ENCODE data around the gene TFR2. TPM values are rescaled to one million over a fixed set of nuclear protein-coding genes. Genes with fewer than 3 reads are reported as not detected.
A peak's percentile ranks its signal among the peaks of the same experiment; 100 is the strongest.

TFR2 gene
- total and polyA plus RNA-seq, 8 donors: 0.67 to 2.6 (median 1.2) TPM

- H3K27ac ChIP-seq: peak overlapping the region in 1 of 2 donors; percentile 50
- peaks cover 0 to 72% of the 10 kb centered on the region in 2 donors for H3K36me3 ChIP-seq
- peak in 1 of 4 donors; percentile 78 for DNase-seq
- no peak overlapping the region for H3K4me3 ChIP-seq
- peaks cover 5 to 50% of the 10 kb centered on the region in 2 donors for H3K4me1 ChIP-seq
- no peak for TF ChIP-seq CTCF (IDR thresholded peaks at IDR 0.05)
- no peaks in the 10 kb centered on the region for H3K27me3 ChIP-seq
- no peaks in the 10 kb centered on the region for H3K9me3 ChIP-seq
- intact Hi-C loops (cut with DNase I): no loop called here
- ATAC-seq: no peak
Measured at GRCh38 chr7:100678291-100678984, 37.1 kb upstream of the TFR2 start.

GRCh38 chr7:100677308-100678267 lies 36.2 kb upstream of the TFR2 start:
- no peaks in the 10 kb centered on the region for H3K9me3 ChIP-seq
- no peak for TF ChIP-seq CTCF (IDR thresholded peaks at IDR 0.05)
- ATAC-seq: no peak
- H3K27me3 ChIP-seq: no peaks in the 10 kb centered on the region
- H3K36me3 ChIP-seq: peaks cover 0 to 64% of the 10 kb centered on the region in 2 donors
- H3K4me3 ChIP-seq: no peak overlapping the region
- peaks cover 5 to 55% of the 10 kb centered on the region in 2 donors for H3K4me1 ChIP-seq
- DNase-seq: peak in 1 of 4 donors; percentile 79
- intact Hi-C loops (cut with DNase I): no loop called here
- peak overlapping the region in 1 of 2 donors; percentile 98 for H3K27ac ChIP-seq

- no peak for TF ChIP-seq CTCF (IDR thresholded peaks at IDR 0.05)
- Histone ChIP-seq H3K27ac (peak overlapping the region; percentile 96 to 98), H3K4me1 (peaks cover 5 to 57% of the 10 kb centered on the region in 2 donors), H3K36me3 (peaks cover 0 to 55% of the 10 kb centered on the region in 2 donors), H3K4me3 (peak overlapping the region in 1 of 2 donors; percentile 95), H3K9me3 (no peaks in the 10 kb centered on the region), H3K27me3 (no peaks in the 10 kb centered on the region)
- intact Hi-C loops (cut with DNase I): no loop called here
- DNase-seq (no peak), ATAC-seq (no peak)
Measured at GRCh38 chr7:100676501-100677306, 35.4 kb upstream of the TFR2 start.

- DNase-seq (peak; percentile 55 to 96 (median 87)), ATAC-seq (peak; percentile 31)
- peaks cover 5 to 56% of the 10 kb centered on the region in 2 donors for H3K4me1 ChIP-seq
- no peak for TF ChIP-seq CTCF (IDR thresholded peaks at IDR 0.05)
- H3K9me3 ChIP-seq: no peaks in the 10 kb centered on the region
- intact Hi-C loops (cut with DNase I): no loop called here
- H3K36me3 ChIP-seq: peaks cover 0 to 46% of the 10 kb centered on the region in 2 donors
- H3K27ac ChIP-seq: peak overlapping the region; percentile 96 to 98
- H3K4me3 ChIP-seq: peak overlapping the region; percentile 91 to 95
- H3K27me3 ChIP-seq: no peaks in the 10 kb centered on the region
Measured at GRCh38 chr7:100675581-100676350, 34.4 kb upstream of the TFR2 start.

All from left lung (tissue), 10 donors.